HepG2 (cell line): ENCODE results near the gene ECHS1. TPM values are rescaled to one million over a fixed set of nuclear protein-coding genes. Genes with fewer than 3 reads are reported as not detected.

ENCODE experiments used
- ATAC-seq: fragments of 200-7000 bp; cut with Tn5 transposase; 3 replicates; pipeline ENCODE4 v1.9.1; 2020; ENCODE audit warnings: mild to moderate bottlenecking, moderate library complexity
- BruUV-seq: library from RNA; stranded (reverse); fragments of 400-500 nt; replicated peaks from 2 replicates; lab custom pipeline; 2021; lab: Mats Ljungman, UMichigan
- CTCF ChIA-PET: fragments of 300-600 bp; formaldehyde crosslinking; extraction: SDS; loops from one replicate; lab custom pipeline; 2021; ENCODE audit warnings: low total read pairs, inconsistent platforms, low intra/inter-chr PET ratio; lab: Yijun Ruan, JAX
- POLR2A ChIA-PET: fragments of 350-600 bp; sonication (Branson Sonifier 250); formaldehyde crosslinking; loops from one replicate; lab custom pipeline; 2020; ENCODE audit warnings: antibody characterized with exemption, inconsistent platforms; lab: Yijun Ruan, JAX
- DNase-seq: peaks from one replicate; pipeline ENCODE4 v3.0.0-alpha.2; 2015; ENCODE audit warnings: low spot score
- FAIRE-seq: peaks from 3 replicates; lab custom pipeline; 2011; peaks lifted over from hg19 to GRCh38; lab: Jason Lieb, UNC
- H2AFZ ChIP-seq: one replicate; pipeline ENCODE4 v1.6.1; 2011; ENCODE audit warnings: low read length, inconsistent platforms
- H3K27ac ChIP-seq: fragments of 300-600 bp; 3 replicates; pipeline ENCODE4 v1.8.0; 2011; ENCODE audit warnings: mixed run types, mild to moderate bottlenecking, mixed read lengths, low read length, inconsistent platforms; ENCODE audit not compliant: insufficient read depth; ENCODE audit errors: extremely low read length
- H3K27me3 ChIP-seq, 2 experiments: fragments of 200-600 bp in 1 of 2; 2 replicates in 1 of 2; 3 replicates in 1 of 2; pipeline versions ENCODE4 v1.6.0 to v1.8.0; 2011; ENCODE audit warnings: low read length in 2 of 2, mild to moderate bottlenecking in 2 of 2, moderate library complexity in 2 of 2, inconsistent platforms in 1 of 2; ENCODE audit not compliant: insufficient read depth in 2 of 2, control insufficient read depth in 1 of 2
- H3K36me3 ChIP-seq, 2 experiments: fragments of 200-600 bp in 1 of 2; replicated peaks in 1 of 2; 2 replicates in 1 of 2; 3 replicates in 1 of 2; pipeline versions ENCODE4 v1.5.1 to v1.8.0; 2011; ENCODE audit warnings: low read length in 2 of 2, inconsistent platforms in 1 of 2; ENCODE audit not compliant: insufficient read depth in 2 of 2, control insufficient read depth in 1 of 2
- H3K4me1 ChIP-seq: 2 replicates; pipeline ENCODE4 v1.5.1; 2012; ENCODE audit warnings: low read length, inconsistent platforms; ENCODE audit not compliant: insufficient read depth
- H3K4me2 ChIP-seq: 2 replicates; pipeline ENCODE4 v1.6.0; 2011; ENCODE audit warnings: low read depth, low read length, inconsistent platforms
- H3K4me3 ChIP-seq, 3 experiments: fragments of 200-600 bp in 1 of 3; sonication (generic), shearing (Covaris generic) in 1 of 3; replicated peaks in 1 of 3; 2 replicates each; pipeline ENCODE4 v1.5.1; 2011 to 2016; ENCODE audit warnings: low read length in 3 of 3, inconsistent platforms in 2 of 3, low read depth in 2 of 3, mild to moderate bottlenecking in 2 of 3, control low read depth in 1 of 3, mixed read lengths in 1 of 3; ENCODE audit not compliant: insufficient read depth in 1 of 3
- H3K79me2 ChIP-seq: one replicate; pipeline ENCODE4 v1.6.1; 2011; ENCODE audit warnings: low read length, inconsistent platforms; ENCODE audit not compliant: insufficient read depth
- H3K9ac ChIP-seq: 2 replicates; pipeline ENCODE4 v1.6.0; 2011; ENCODE audit warnings: mild to moderate bottlenecking, low read depth, low read length, inconsistent platforms; ENCODE audit not compliant: insufficient read depth
- H3K9me3 ChIP-seq: 2 replicates; pipeline ENCODE4 v1.5.1; 2012; ENCODE audit warnings: mild to moderate bottlenecking, low read length
- H4K20me1 ChIP-seq: 2 replicates; pipeline ENCODE4 v1.6.0; 2011; ENCODE audit warnings: inconsistent platforms, mild to moderate bottlenecking, low read length, moderate library complexity; ENCODE audit not compliant: insufficient read depth
- MBD4 ChIP-seq: IDR thresholded peaks from 2 replicates; pipeline ENCODE4 v1.6.1; 2012; ENCODE audit warnings: low read length, inconsistent platforms, borderline replicate concordance
- SNRNP70 ChIP-seq: fragments of 200-400 bp; formaldehyde crosslinking; IDR thresholded peaks from 2 replicates; pipeline ENCODE4 v1.6.1; 2017; ENCODE audit warnings: mild to moderate bottlenecking, low read depth, low read length, moderate library complexity
- ZC3H4 ChIP-seq: sonication (generic); formaldehyde crosslinking; IDR thresholded peaks from 2 replicates; pipeline ENCODE4 v1.4.0; 2020; ENCODE audit warnings: missing genetic modification reagents, borderline replicate concordance
- ZFAT ChIP-seq: sonication (generic); formaldehyde crosslinking; conservative IDR thresholded peaks from 2 replicates; pipeline ENCODE4 v1.8.1; 2023; ENCODE audit warnings: missing genetic modification reagents, inconsistent platforms
- ZNF207 ChIP-seq: fragments of 450-650 bp; IDR thresholded peaks from 2 replicates; pipeline ENCODE4 v1.6.1; 2016; ENCODE audit warnings: antibody characterized with exemption, borderline replicate concordance
- ZNF615 ChIP-seq: sonication (generic); formaldehyde crosslinking; IDR thresholded peaks from 2 replicates; pipeline ENCODE4 v1.5.0; 2020; ENCODE audit warnings: mild to moderate bottlenecking, missing genetic modification reagents, borderline replicate concordance
- WGBS: methylation state at CpG from one replicate; pipeline ENCODE4 v1.1.6; 2017; ENCODE audit warnings: low lambda C conversion rate; 5-methylcytosine and 5-hydroxymethylcytosine counted together
- in situ Hi-C: cut with HindIII; loops from 2 replicates; pipeline ENCODE4 v1.10.0; 2017; ENCODE audit warnings: low pct_unique_long_range_greater_than_20kb; ENCODE audit not compliant: extremely low pct_ligation_motif_present
- intact Hi-C: fragments of 100-400 bp; cut with micrococcal nuclease; formaldehyde crosslinking; loops from one replicate; pipeline ENCODE4 v1.10.0; 2022; ENCODE audit not compliant: unreplicated experiment
- polyA plus RNA-seq, 8 experiments: library from polyadenylated mRNA; depleted of rRNA in 3 of 8; stranded (reverse) in 7 of 8; unstranded in 1 of 8; fragments of >200 nt; fragmentation: Illumina TruSeq in 4 of 8; extraction: Trizol in 4 of 8; gene quantifications; 2 replicates each; pipeline versions ENCODE4 v1.2.1 to v1.2.3, GENCODE V29; 2011 to 2016; ENCODE audit warnings: low read depth in 4 of 8, missing spikeins in 1 of 8, mixed read lengths in 1 of 8; ENCODE audit not compliant: insufficient read depth in 1 of 8
- total RNA-seq, 5 experiments: library from RNA; depleted of rRNA; stranded (reverse); fragments of >200 nt; fragmentation: Illumina TruSeq; extraction: Trizol; gene quantifications; 2 replicates each; pipeline ENCODE4 v1.2.3, GENCODE V29; 2016; ENCODE audit warnings: low read depth in 1 of 5
- TF ChIP-seq, protein P1 (sequence below): IDR thresholded peaks from 2 replicates; pipeline ENCODE4 v1.6.1; 2012; ENCODE audit warnings: low read length, improper control_type of control experiment

Gene ECHS1
- total and polyA plus RNA-seq, 2 of the 13 experiments (the other 11 are each of a cell fraction or from before 2014, with no cell fraction given): 32.7 to 195 TPM

GRCh38 chr10:133316732-133317131, 56.4 kb downstream of the ECHS1 start:
- Histone ChIP-seq H3K79me2 (no peaks in the 10 kb centered on the region), H3K27me3 (peaks cover 0 to 9% of the 10 kb centered on the region in 2 experiments; a peak in 2 of 5 replicates), H3K4me3 (no peak overlapping the region), H3K4me2 (no peak overlapping the region), H3K9ac (no peak overlapping the region), H3K36me3 (peaks cover 5 to 11% of the 10 kb centered on the region in 2 experiments; a peak in 4 of 5 replicates), H3K9me3 (no peaks in the 10 kb centered on the region), H4K20me1 (no peaks in the 10 kb centered on the region), H3K4me1 (peaks cover 15% of the 10 kb centered on the region), H3K27ac (no peak overlapping the region), H2AFZ (no peak overlapping the region)
- intact Hi-C loops: no loop called here
- BruUV-seq: no TSS peak
- ChIA-PET POLR2A (no interaction called here), CTCF (no interaction called here)
- in situ Hi-C loops: no loop called here
- DNase-seq: no peak
- TF ChIP-seq MBD4 (no peak), ZNF207 (no peak), ZFAT (no peak), ZC3H4 (CRISPR knock-in tag) (no peak), ZNF615 (no peak), SNRNP70 (no peak)
- TF ChIP-seq, protein P1, sequence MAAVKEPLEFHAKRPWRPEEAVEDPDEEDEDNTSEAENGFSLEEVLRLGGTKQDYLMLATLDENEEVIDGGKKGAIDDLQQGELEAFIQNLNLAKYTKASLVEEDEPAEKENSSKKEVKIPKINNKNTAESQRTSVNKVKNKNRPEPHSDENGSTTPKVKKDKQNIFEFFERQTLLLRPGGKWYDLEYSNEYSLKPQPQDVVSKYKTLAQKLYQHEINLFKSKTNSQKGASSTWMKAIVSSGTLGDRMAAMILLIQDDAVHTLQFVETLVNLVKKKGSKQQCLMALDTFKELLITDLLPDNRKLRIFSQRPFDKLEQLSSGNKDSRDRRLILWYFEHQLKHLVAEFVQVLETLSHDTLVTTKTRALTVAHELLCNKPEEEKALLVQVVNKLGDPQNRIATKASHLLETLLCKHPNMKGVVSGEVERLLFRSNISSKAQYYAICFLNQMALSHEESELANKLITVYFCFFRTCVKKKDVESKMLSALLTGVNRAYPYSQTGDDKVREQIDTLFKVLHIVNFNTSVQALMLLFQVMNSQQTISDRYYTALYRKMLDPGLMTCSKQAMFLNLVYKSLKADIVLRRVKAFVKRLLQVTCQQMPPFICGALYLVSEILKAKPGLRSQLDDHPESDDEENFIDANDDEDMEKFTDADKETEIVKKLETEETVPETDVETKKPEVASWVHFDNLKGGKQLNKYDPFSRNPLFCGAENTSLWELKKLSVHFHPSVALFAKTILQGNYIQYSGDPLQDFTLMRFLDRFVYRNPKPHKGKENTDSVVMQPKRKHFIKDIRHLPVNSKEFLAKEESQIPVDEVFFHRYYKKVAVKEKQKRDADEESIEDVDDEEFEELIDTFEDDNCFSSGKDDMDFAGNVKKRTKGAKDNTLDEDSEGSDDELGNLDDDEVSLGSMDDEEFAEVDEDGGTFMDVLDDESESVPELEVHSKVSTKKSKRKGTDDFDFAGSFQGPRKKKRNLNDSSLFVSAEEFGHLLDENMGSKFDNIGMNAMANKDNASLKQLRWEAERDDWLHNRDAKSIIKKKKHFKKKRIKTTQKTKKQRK: no peak
- WGBS: 83% methylated on average over 4 of the region's 7 CpGs
- no peak for ATAC-seq
- no peak for FAIRE-seq
